Measurements from ENCODE around the gene NGB.

GRCh38 chr14:77251870-77252269 lies 19.1 kb downstream of the NGB start:
- TF ChIP-seq CTCF (IDR thresholded peaks at IDR 0.05; ENCODE audit: insufficient read depth, low read length) (no peak), SPI1 (IDR thresholded peaks at IDR 0.05; ENCODE audit: borderline replicate concordance, low read depth) (no peak), POLR2AphosphoS5 (IDR thresholded peaks at IDR 0.05; ENCODE audit: low read depth) (no peak), REST (IDR thresholded peaks at IDR 0.05; ENCODE audit: insufficient replicate concordance, low read depth) (no peak), GABPA (IDR thresholded peaks at IDR 0.05; ENCODE audit: low read depth) (no peak)
